Panc1 (cell line): ENCODE measurements around the gene LILRB1. TPM values are rescaled to one million over a fixed set of nuclear protein-coding genes. Genes with fewer than 3 reads are reported as not detected.
"Not testable (repeated sequence)": the region's sequence is repeated elsewhere in the genome, so short reads cannot be mapped to it uniquely, and the experiment has no call there.

ENCODE experiments used
- ATAC-seq: fragments of 200-7000 bp; cut with Tn5 transposase; 2 replicates; pipeline ENCODE4 v1.9.1; 2020; ENCODE audit warnings: mild to moderate bottlenecking, moderate library complexity
- BruUV-seq: library from RNA; stranded (reverse); fragments of 400-500 nt; replicated peaks from 2 replicates; lab custom pipeline; 2021; lab: Mats Ljungman, UMichigan
- CTCF ChIA-PET: fragments of 300-600 bp; sonication (Branson Sonifier 250); formaldehyde crosslinking; loops from one replicate; lab custom pipeline; 2022; ENCODE audit warnings: antibody characterized with exemption; lab: Charles Lee
- POLR2A ChIA-PET: fragments of 300-600 bp; sonication (Branson Sonifier 250); formaldehyde crosslinking; loops from one replicate; lab custom pipeline; 2022; ENCODE audit warnings: antibody characterized with exemption; lab: Charles Lee
- DNase-seq: peaks from one replicate; pipeline ENCODE4 v3.0.0-alpha.2; 2010; ENCODE audit warnings: low read depth, low spot score
- H3K27ac ChIP-seq: 2 replicates; pipeline ENCODE4 v1.5.1; 2011; ENCODE audit warnings: mild to moderate bottlenecking, low read length, inconsistent platforms
- H3K27me3 ChIP-seq: fragments of 200-500 bp; sonication (Bioruptor generic); 2 replicates; pipeline ENCODE4 v1.6.0; 2014; ENCODE audit warnings: low read length, inconsistent platforms; ENCODE audit not compliant: control insufficient read depth, insufficient read depth
- H3K36me3 ChIP-seq: fragments of 200-500 bp; sonication (Bioruptor generic); 2 replicates; pipeline ENCODE4 v1.5.1; 2014; ENCODE audit warnings: inconsistent platforms, mild to moderate bottlenecking, low read length, moderate library complexity; ENCODE audit not compliant: control insufficient read depth, insufficient read depth
- H3K4me1 ChIP-seq: 2 replicates; pipeline ENCODE4 v1.5.1; 2011; ENCODE audit warnings: inconsistent platforms, mild to moderate bottlenecking, low read length, moderate library complexity; ENCODE audit not compliant: control insufficient read depth, insufficient read depth
- H3K4me3 ChIP-seq, 2 experiments: 2 replicates each; pipeline ENCODE4 v1.5.1; 2011 to 2012; ENCODE audit warnings: low read depth in 2 of 2, low read length in 2 of 2, mild to moderate bottlenecking in 2 of 2, inconsistent platforms in 1 of 2, moderate library complexity in 1 of 2
- H3K9me3 ChIP-seq: fragments of 200-500 bp; sonication (Bioruptor generic); 2 replicates; pipeline ENCODE4 v1.5.1; 2014; ENCODE audit warnings: low read depth, mild to moderate bottlenecking, inconsistent platforms, low read length, moderate library complexity; ENCODE audit not compliant: control insufficient read depth, insufficient read depth
- CTCF ChIP-seq: fragments of 450-650 bp; IDR thresholded peaks from 2 replicates; pipeline ENCODE4 v1.5.1; 2017; ENCODE audit warnings: mild to moderate bottlenecking
- POLR2AphosphoS5 ChIP-seq: IDR thresholded peaks from 2 replicates; pipeline ENCODE4 v1.6.1; 2012; ENCODE audit warnings: mild to moderate bottlenecking, low read depth, low read length, moderate library complexity
- REST ChIP-seq, 2 experiments: IDR thresholded peaks; 2 replicates each; pipeline ENCODE4 v1.6.1; 2011 to 2012; ENCODE audit warnings: low read depth in 2 of 2, control low read depth in 1 of 2, low read length in 1 of 2, mild to moderate bottlenecking in 1 of 2, moderate library complexity in 1 of 2; ENCODE audit not compliant: insufficient read depth in 1 of 2
- SIN3A ChIP-seq: IDR thresholded peaks from 2 replicates; pipeline ENCODE4 v1.6.1; 2012; ENCODE audit warnings: low read depth, mild to moderate bottlenecking, low read length, moderate library complexity, borderline replicate concordance; ENCODE audit not compliant: insufficient read depth
- TCF7L2 ChIP-seq: IDR thresholded peaks from 2 replicates; pipeline ENCODE4 v1.6.1; 2011; ENCODE audit warnings: mild to moderate bottlenecking, low read depth, low read length, inconsistent platforms
- in situ Hi-C: cut with HindIII; loops from 2 replicates; pipeline ENCODE4 v1.10.0; 2016; ENCODE audit warnings: low sequenced_read_pairs, low pct_unique_long_range_greater_than_20kb
- intact Hi-C: fragments of 100-400 bp; cut with micrococcal nuclease; formaldehyde crosslinking; loops from one replicate; pipeline ENCODE4 v1.10.0; 2022; ENCODE audit not compliant: unreplicated experiment
- total RNA-seq: library from RNA; stranded (reverse); gene quantifications from one replicate; pipeline ENCODE4 v1.2.1, GENCODE V29; 2021; ENCODE audit not compliant: unreplicated experiment

Gene LILRB1
- total RNA-seq, 1 experiment from 2014 or later: 0.08 TPM

- H3K36me3 ChIP-seq: not testable (repeated sequence)
Observed at GRCh38 chr19:54593931-54594626, 36.2 kb upstream of the LILRB1 start.

GRCh38 chr19:54594737-54595136, 35.5 kb upstream of the LILRB1 start:
- no peaks in the 10 kb centered on the region for H3K9me3 ChIP-seq
- peaks cover 48% of the 10 kb centered on the region for H3K27me3 ChIP-seq
- no peaks in the 10 kb centered on the region for H3K36me3 ChIP-seq
- ChIA-PET POLR2A (no interaction called here), CTCF (no interaction called here)
- no peaks in the 10 kb centered on the region for H3K4me1 ChIP-seq
- no peak overlapping the region for H3K27ac ChIP-seq
- TF ChIP-seq REST (IDR thresholded peaks at IDR 0.05; ENCODE audit: insufficient read depth in 1 of 2, low read depth in 2 of 2, low read length in 1 of 2) (no peak), SIN3A (no peak), POLR2AphosphoS5 (no peak), TCF7L2 (no peak), CTCF (no peak)
- in situ Hi-C loops (no loop called here), intact Hi-C loops (no loop called here)
- ATAC-seq: no peak; the same call in 1 of the 2 replicates
- BruUV-seq: no TSS peak
- DNase-seq: no peak
- H3K4me3 ChIP-seq: no peak overlapping the region

More at GRCh38 chr19:54593931-54594626, 36.2 kb upstream of the LILRB1 start:
- DNase-seq, POLR2A ChIA-PET, H3K27ac ChIP-seq, H3K9me3 ChIP-seq, H3K4me1 ChIP-seq, CTCF ChIA-PET, H3K4me3 ChIP-seq, in situ Hi-C loops, intact Hi-C loops, BruUV-seq: not testable (repeated sequence)
- H3K27me3 ChIP-seq: peaks cover 45% of the 10 kb centered on the region
- peak; percentile 43 for ATAC-seq

- ATAC-seq, DNase-seq, H3K4me3 ChIP-seq, in situ Hi-C loops, CTCF ChIA-PET, H3K9me3 ChIP-seq, H3K36me3 ChIP-seq, POLR2A ChIA-PET, BruUV-seq, H3K4me1 ChIP-seq, intact Hi-C loops, H3K27ac ChIP-seq: not testable (repeated sequence)
- peaks cover 46% of the 10 kb centered on the region for H3K27me3 ChIP-seq
Observed at GRCh38 chr19:54595680-54596436, 34.4 kb upstream of the LILRB1 start.
